ENCODE measurements around the gene RHCE.
"Not testable (repeated sequence)": the region's sequence is repeated elsewhere in the genome, so short reads cannot be mapped to it uniquely, and the experiment has no call there.

The RHCE gene

GRCh38 chr1:25341746-25342145 lies 78.9 kb downstream of the RHCE start:
- DNase-seq (ENCODE audit: low spot score), result no peak

- DNase-seq (ENCODE audit: low spot score), result no peak
Measured at GRCh38 chr1:25338986-25339385, 81.6 kb downstream of the RHCE start.

GRCh38 chr1:25338188-25338981 lies 82.2 kb downstream of the RHCE start, which contains the start of gene TMEM50A:
Gene TMEM50A, plus strand, starts transcription at chr1:25338334. Its CDS starts 2,153 bp downstream, at chr1:25340487.
- DNase-seq (ENCODE audit: low spot score), result peak; percentile 79

GRCh38 chr1:25337483-25338187 lies 83.0 kb downstream of the RHCE start:
- DNase-seq (ENCODE audit: low spot score), result not testable (repeated sequence)

- not testable (repeated sequence) for DNase-seq (ENCODE audit: low spot score)
Measured at GRCh38 chr1:25336922-25337354, 83.7 kb downstream of the RHCE start.

- DNase-seq (ENCODE audit: low spot score), result not testable (repeated sequence)
Measured at GRCh38 chr1:25329950-25330349, 90.7 kb downstream of the RHCE start.

GRCh38 chr1:25329336-25329735 lies 91.3 kb downstream of the RHCE start:
- not testable (repeated sequence) for DNase-seq (ENCODE audit: low spot score)

- not testable (repeated sequence) for DNase-seq (ENCODE audit: low spot score)
Measured at GRCh38 chr1:25328791-25329185, 91.8 kb downstream of the RHCE start.

GRCh38 chr1:25327864-25328790 lies 92.5 kb downstream of the RHCE start:
- not testable (repeated sequence) for DNase-seq (ENCODE audit: low spot score)

GRCh38 chr1:25324407-25324806 lies 96.2 kb downstream of the RHCE start:
- not testable (repeated sequence) for DNase-seq (ENCODE audit: low spot score)

GRCh38 chr1:25322127-25322526 lies 98.5 kb downstream of the RHCE start:
- DNase-seq (ENCODE audit: low spot score), result not testable (repeated sequence)

- DNase-seq (ENCODE audit: low spot score), result not testable (repeated sequence)
Measured at GRCh38 chr1:25320314-25320938, 100.2 kb downstream of the RHCE start.

GRCh38 chr1:25312806-25313470 lies 107.7 kb downstream of the RHCE start:
- not testable (repeated sequence) for DNase-seq (ENCODE audit: low spot score)

Data from LoVo (cell line).